HCT116 (cell line): ENCODE data around the gene NCAPD3. TPM values are rescaled to one million over a fixed set of nuclear protein-coding genes. Genes with fewer than 3 reads are reported as not detected.

ENCODE experiments used
- ATAC-seq: fragments of 200-7000 bp; cut with Tn5 transposase; 2 replicates; pipeline ENCODE4 v1.9.1; 2020; ENCODE audit warnings: mild to moderate bottlenecking, moderate library complexity
- BruUV-seq: library from RNA; stranded (reverse); fragments of 400-500 nt; replicated peaks from 2 replicates; lab custom pipeline; 2021; lab: Mats Ljungman, UMichigan
- CTCF ChIA-PET: fragments of 300-600 bp; sonication (Branson Sonifier 250); formaldehyde crosslinking; loops from one replicate; lab custom pipeline; 2021; ENCODE audit warnings: antibody characterized with exemption; lab: Charles Lee
- POLR2A ChIA-PET: fragments of 300-600, 350-600 bp; sonication (Branson Sonifier 250); formaldehyde crosslinking; loops from one replicate; lab custom pipeline; 2021; ENCODE audit warnings: antibody characterized with exemption; lab: Charles Lee
- RAD21 ChIA-PET, 2 experiments: fragments of 300-600 bp; sonication (Branson Sonifier 250); formaldehyde crosslinking; loops; one replicate each; lab custom pipeline; 2023; ENCODE audit warnings: low total read pairs in 2 of 2; ENCODE audit not compliant: uncharacterized antibody in 2 of 2, unreplicated experiment in 2 of 2, low non-redundant PET in 1 of 2; lab: Charles Lee
- DNase-seq: peaks from one replicate; pipeline ENCODE4 v3.0.0-alpha.2; 2010; ENCODE audit warnings: low read depth, low spot score
- H2AFZ ChIP-seq: fragments of 200-600 bp; shearing (Covaris generic), sonication (generic); 2 replicates; pipeline ENCODE4 v1.6.1; 2017; ENCODE audit warnings: low read depth, mixed run types, mixed read lengths, antibody characterized with exemption, low read length; ENCODE audit not compliant: poor library complexity, severe bottlenecking
- H3K27ac ChIP-seq: 2 replicates; pipeline ENCODE4 v1.5.1; 2012; ENCODE audit warnings: low read depth, low read length
- H3K27me3 ChIP-seq: fragments of 200-600 bp; sonication (generic); 2 replicates; pipeline ENCODE4 v1.6.1; 2016; ENCODE audit warnings: mixed run types, low read length, mixed read lengths; ENCODE audit not compliant: insufficient read depth
- H3K36me3 ChIP-seq, 2 experiments: fragments of 200-500 bp in 1 of 2; fragments of 200-600 bp in 1 of 2; sonication (Bioruptor generic) in 1 of 2; sonication (generic) in 1 of 2; 2 replicates each; pipeline versions ENCODE4 v1.5.1 to v1.6.1; 2014 to 2016; ENCODE audit warnings: low read length in 2 of 2, inconsistent platforms in 1 of 2, mixed read lengths in 1 of 2, mixed run types in 1 of 2; ENCODE audit not compliant: insufficient read depth in 2 of 2, control insufficient read depth in 1 of 2
- H3K4me1 ChIP-seq, 2 experiments: fragments of 200-600 bp in 1 of 2; sonication (generic) in 1 of 2; 2 replicates each; pipeline versions ENCODE4 v1.5.1 to v1.6.1; 2012 to 2017; ENCODE audit warnings: low read length in 2 of 2, inconsistent platforms in 1 of 2, mild to moderate bottlenecking in 1 of 2, mixed read lengths in 1 of 2, mixed run types in 1 of 2, moderate library complexity in 1 of 2; ENCODE audit not compliant: insufficient read depth in 2 of 2, control insufficient read depth in 1 of 2
- H3K4me2 ChIP-seq: fragments of 200-600 bp; sonication (generic); 2 replicates; pipeline ENCODE4 v1.6.1; 2017; ENCODE audit warnings: mixed run types, low read length, mixed read lengths
- H3K4me3 ChIP-seq, 2 experiments: fragments of 200-600 bp in 1 of 2; sonication (generic) in 1 of 2; replicated peaks in 1 of 2; 2 replicates each; pipeline ENCODE4 v1.5.1; 2011 to 2016; ENCODE audit warnings: low read length in 2 of 2, control low read depth in 1 of 2, low read depth in 1 of 2, mild to moderate bottlenecking in 1 of 2, mixed read lengths in 1 of 2, mixed run types in 1 of 2
- H3K79me2 ChIP-seq: fragments of 200-600 bp; sonication (generic); 2 replicates; pipeline ENCODE4 v1.6.1; 2017; ENCODE audit warnings: mild to moderate bottlenecking, mixed run types, low read length, moderate library complexity, mixed read lengths; ENCODE audit not compliant: insufficient read depth
- H3K9ac ChIP-seq: fragments of 200-600 bp; sonication (generic); 2 replicates; pipeline ENCODE4 v1.6.1; 2016; ENCODE audit warnings: low read length, mixed read lengths
- H3K9me2 ChIP-seq: fragments of 200-600 bp; sonication (generic), shearing (Covaris generic); 2 replicates; pipeline ENCODE4 v1.6.1; 2017; ENCODE audit warnings: mixed run types, mild to moderate bottlenecking, moderate library complexity; ENCODE audit not compliant: insufficient read depth
- H3K9me3 ChIP-seq, 2 experiments: fragments of 200-500 bp in 1 of 2; fragments of 200-600 bp in 1 of 2; sonication (Bioruptor generic) in 1 of 2; sonication (generic) in 1 of 2; 2 replicates each; pipeline ENCODE4 v1.6.1; 2014 to 2017; ENCODE audit warnings: low read length in 2 of 2, mixed read lengths in 2 of 2, inconsistent platforms in 1 of 2, low read depth in 1 of 2, mild to moderate bottlenecking in 1 of 2, mixed run types in 1 of 2, moderate library complexity in 1 of 2; ENCODE audit not compliant: control insufficient read depth in 1 of 2, insufficient read depth in 1 of 2
- H4K20me1 ChIP-seq: fragments of 200-600 bp; sonication (generic), shearing (Covaris generic); 2 replicates; pipeline ENCODE4 v1.6.1; 2017; ENCODE audit warnings: mixed run types, mild to moderate bottlenecking, moderate library complexity; ENCODE audit not compliant: insufficient read depth
- CBX3 ChIP-seq: IDR thresholded peaks from 2 replicates; pipeline ENCODE4 v1.6.1; 2012; ENCODE audit warnings: low read depth
- CTCF ChIP-seq, 3 experiments: fragments of 200-600 bp in 1 of 3; sonication (generic) in 1 of 3; IDR thresholded peaks in 2 of 3; conservative IDR thresholded peaks in 1 of 3; 2 replicates each; pipeline ENCODE4 v1.5.1; 2012 to 2017; ENCODE audit warnings: low read depth in 2 of 3, low read length in 2 of 3, antibody characterized with exemption in 1 of 3, borderline replicate concordance in 1 of 3, control low read depth in 1 of 3, mild to moderate bottlenecking in 1 of 3, mixed read lengths in 1 of 3, mixed run types in 1 of 3, moderate library complexity in 1 of 3; ENCODE audit not compliant: insufficient read depth in 1 of 3
- ELF1 ChIP-seq: IDR thresholded peaks from 2 replicates; pipeline ENCODE4 v1.6.1; 2012; ENCODE audit warnings: low read depth, borderline replicate concordance
- EZH2phosphoT487 ChIP-seq: fragments of 200-600 bp; IDR thresholded peaks from 2 replicates; pipeline ENCODE4 v1.6.1; 2018; ENCODE audit warnings: antibody characterized with exemption, borderline replicate concordance
- POLR2A ChIP-seq: IDR thresholded peaks from 2 replicates; pipeline ENCODE4 v1.7.0; 2011; ENCODE audit warnings: borderline replicate concordance; ENCODE audit not compliant: insufficient read depth, insufficient read length; ENCODE audit errors: extremely low read depth
- POLR2AphosphoS5 ChIP-seq: IDR thresholded peaks from 2 replicates; pipeline ENCODE4 v1.6.1; 2011; ENCODE audit warnings: mild to moderate bottlenecking, low read depth, low read length, moderate library complexity
- RAD21 ChIP-seq: IDR thresholded peaks from 2 replicates; pipeline ENCODE4 v1.6.1; 2012; ENCODE audit warnings: low read depth, mild to moderate bottlenecking
- SIN3A ChIP-seq: IDR thresholded peaks from 2 replicates; pipeline ENCODE4 v1.6.1; 2012; ENCODE audit warnings: low read depth
- TCF7L2 ChIP-seq: IDR thresholded peaks from 2 replicates; pipeline ENCODE4 v1.7.0; 2011; ENCODE audit warnings: borderline replicate concordance, inconsistent platforms; ENCODE audit not compliant: insufficient read depth, insufficient read length; ENCODE audit errors: extremely low read depth
- YY1 ChIP-seq: IDR thresholded peaks from 2 replicates; pipeline ENCODE4 v1.6.1; 2011; ENCODE audit warnings: low read length, low read depth, moderate library complexity, mild to moderate bottlenecking; ENCODE audit not compliant: insufficient replicate concordance; ENCODE audit errors: extremely low read depth
- ZBTB33 ChIP-seq: IDR thresholded peaks from 2 replicates; pipeline ENCODE4 v1.6.1; 2011; ENCODE audit warnings: mild to moderate bottlenecking, low read length, moderate library complexity; ENCODE audit not compliant: insufficient replicate concordance; ENCODE audit errors: extremely low read depth
- intact Hi-C: fragments of 100-400 bp; cut with micrococcal nuclease; formaldehyde crosslinking; loops from 2 replicates; pipeline ENCODE4 v1.10.0; 2022
- total RNA-seq: library from RNA; stranded (reverse); gene quantifications from one replicate; pipeline ENCODE4 v1.2.1, GENCODE V29; 2021; ENCODE audit not compliant: unreplicated experiment

The NCAPD3 gene
- total RNA-seq, 1 experiment from 2014 or later = 71.0 TPM

GRCh38 chr11:134260503-134260902, 36.7 kb upstream of the NCAPD3 start:
- intact Hi-C loops = no loop called here
- DNase-seq (no peak), ATAC-seq (no peak)
- ChIA-PET POLR2A (no interaction called here), CTCF (no interaction called here), RAD21 (no interaction called here)
- Histone ChIP-seq H3K79me2 (0 out of 2 replicates have a peak, but pooled peaks cover 2% of the 10 kb centered on the region), H3K9ac (no peak overlapping the region), H3K4me2 (no peak overlapping the region), H3K27me3 (no peaks in the 10 kb centered on the region), H3K9me3 (no peaks in the 10 kb centered on the region), H3K9me2 (no peaks in the 10 kb centered on the region), H4K20me1 (no peaks in the 10 kb centered on the region), H3K27ac (no peak overlapping the region), H3K36me3 (peaks cover 4 to 8% of the 10 kb centered on the region in 2 experiments; a peak in 3 of 4 replicates), H3K4me3 (no peak overlapping the region), H3K4me1 (no peaks in the 10 kb centered on the region), H2AFZ (no peak overlapping the region)
- TF ChIP-seq ELF1 (no peak), SIN3A (no peak), POLR2A (no peak)
- no TSS peak for BruUV-seq

- POLR2A ChIA-PET = no interaction called here
- Histone ChIP-seq H3K4me3 (no peak overlapping the region), H3K4me1 (peaks cover 2 to 9% of the 10 kb centered on the region in 2 experiments; a peak in 2 of 4 replicates), H3K27ac (no peak overlapping the region), H3K27me3 (no peaks in the 10 kb centered on the region), H3K36me3 (peaks cover 4 to 7% of the 10 kb centered on the region in 2 experiments; a peak in 3 of 4 replicates), H3K9me2 (no peaks in the 10 kb centered on the region), H2AFZ (no peak overlapping the region), H4K20me1 (no peaks in the 10 kb centered on the region), H3K4me2 (no peak overlapping the region), H3K9ac (no peak overlapping the region)
- DNase-seq (no peak), ATAC-seq (no peak)
- no peak for TF ChIP-seq ELF1
- no peak for TF ChIP-seq CTCF (IDR thresholded peaks at IDR 0.05 in 2 of 3, conservative IDR thresholded peaks at IDR 0.05 in 1 of 3; ENCODE audit: borderline replicate concordance in 1 of 3, insufficient read depth in 1 of 3, low read depth in 2 of 3, low read length in 2 of 3)
- TF ChIP-seq EZH2phosphoT487 = no peak
- no peak for TF ChIP-seq POLR2AphosphoS5
- TF ChIP-seq CBX3 = no peak
- no peak for TF ChIP-seq ZBTB33
- TF ChIP-seq RAD21 = no peak
- no peak for TF ChIP-seq SIN3A
- TF ChIP-seq YY1 = no peak
- TF ChIP-seq TCF7L2 = no peak
- TF ChIP-seq, all 23 proteins: peak for 0
- ChIA-PET RAD21 (no interaction called here), CTCF (no interaction called here)
- Histone ChIP-seq H3K79me2 (peaks cover 21% of the 10 kb centered on the region), H3K9me3 (no peaks in the 10 kb centered on the region)
- intact Hi-C loops = loop anchor here (10.0 kb wide), 2 partner anchors 316 to 334 kb away; no protein-coding TSS in a partner anchor
- no TSS peak for BruUV-seq
Measured at GRCh38 chr11:134258577-134258976, 34.8 kb upstream of the NCAPD3 start.
